GM12878 (cell line): Measurements from ENCODE around the gene MEN1. TPM values are rescaled to one million over a fixed set of nuclear protein-coding genes. Genes with fewer than 3 reads are reported as not detected.

ENCODE experiments used
- ATAC-seq: fragments of 200-7000 bp; cut with Tn5 transposase; 3 replicates; pipeline ENCODE4 v1.9.1; 2020; ENCODE audit warnings: mild to moderate bottlenecking, moderate library complexity
- BruUV-seq: library from RNA; stranded (reverse); fragments of 400-500 nt; replicated peaks from 2 replicates; lab custom pipeline; 2021; lab: Mats Ljungman, UMichigan
- CTCF ChIA-PET: fragments of 300-600 bp; sonication (Branson Sonifier 250); formaldehyde crosslinking; extraction: SDS; loops from one replicate; lab custom pipeline; 2021; ENCODE audit warnings: inconsistent platforms; lab: Yijun Ruan, JAX
- POLR2A ChIA-PET: fragments of 350-600 bp; formaldehyde crosslinking; extraction: SDS; loops from one replicate; lab custom pipeline; 2021; ENCODE audit warnings: inconsistent platforms; lab: Charles Lee
- RAD21 ChIA-PET: fragments of 300-600 bp; sonication (Branson Sonifier 250); formaldehyde crosslinking; loops from one replicate; lab custom pipeline; 2023; ENCODE audit warnings: antibody characterized with exemption; ENCODE audit not compliant: unreplicated experiment; lab: Charles Lee
- SMC1A ChIA-PET: fragments of 300-600 bp; sonication (Branson Sonifier 250); formaldehyde crosslinking; loops from one replicate; lab custom pipeline; 2023; ENCODE audit not compliant: unreplicated experiment, uncharacterized antibody; lab: Charles Lee
- DNase-seq: peaks from one replicate; pipeline ENCODE4 v3.0.0-alpha.2; 2011; ENCODE audit warnings: low read depth, low spot score
- FAIRE-seq: peaks from 3 replicates; lab custom pipeline; 2011; peaks lifted over from hg19 to GRCh38; lab: Jason Lieb, UNC
- H2AFZ ChIP-seq: 2 replicates; pipeline ENCODE4 v1.6.0; 2011; ENCODE audit warnings: low read depth, low read length, control low read depth; ENCODE audit not compliant: control insufficient read depth
- H3K27ac ChIP-seq: 2 replicates; pipeline ENCODE4 v1.5.1; 2011; ENCODE audit warnings: control low read depth; ENCODE audit not compliant: control insufficient read depth, insufficient read depth
- H3K27me3 ChIP-seq, 2 experiments: replicated peaks in 1 of 2; 2 replicates each; pipeline versions ENCODE4 v1.6.0 to v1.6.1; 2011; ENCODE audit warnings: low read length in 1 of 2; ENCODE audit not compliant: control insufficient read depth in 2 of 2, insufficient read depth in 2 of 2
- H3K36me3 ChIP-seq, 2 experiments: 2 replicates each; pipeline ENCODE4 v1.5.1; 2011; ENCODE audit warnings: low read length in 1 of 2; ENCODE audit not compliant: control insufficient read depth in 2 of 2, insufficient read depth in 2 of 2
- H3K4me1 ChIP-seq: 2 replicates; pipeline ENCODE4 v1.6.1; 2011; ENCODE audit warnings: mild to moderate bottlenecking, low read length, moderate library complexity, mixed read lengths; ENCODE audit not compliant: control insufficient read depth, insufficient read depth
- H3K4me2 ChIP-seq: 2 replicates; pipeline ENCODE4 v1.6.0; 2011; ENCODE audit warnings: control low read depth; ENCODE audit not compliant: control insufficient read depth, insufficient read depth
- H3K4me3 ChIP-seq: fragments of 200-600 bp; sonication (generic); 2 replicates; pipeline ENCODE4 v1.5.1; 2016
- H3K79me2 ChIP-seq: 2 replicates; pipeline ENCODE4 v1.6.0; 2011; ENCODE audit warnings: low read length; ENCODE audit not compliant: control insufficient read depth, insufficient read depth
- H3K9ac ChIP-seq: 2 replicates; pipeline ENCODE4 v1.8.0; 2011; ENCODE audit warnings: low read length, control low read depth, mixed read lengths; ENCODE audit not compliant: control insufficient read depth, insufficient read depth
- H3K9me3 ChIP-seq: replicated peaks from 3 replicates; pipeline ENCODE4 v1.5.1; 2011; ENCODE audit warnings: mild to moderate bottlenecking, low read length; ENCODE audit not compliant: control insufficient read depth, insufficient read depth
- H4K20me1 ChIP-seq: 2 replicates; pipeline ENCODE4 v1.6.0; 2011; ENCODE audit not compliant: control insufficient read depth, insufficient read depth
- ESRRA ChIP-seq: IDR thresholded peaks from 2 replicates; pipeline ENCODE4 v1.6.1; 2012; ENCODE audit warnings: mild to moderate bottlenecking, low read length, improper control_type of control experiment
- ZBTB11 ChIP-seq: fragments of 450-650 bp; formaldehyde crosslinking; IDR thresholded peaks from 2 replicates; pipeline ENCODE4 v1.5.0; 2022; ENCODE audit warnings: mild to moderate bottlenecking, missing genetic modification characterization
- WGBS: methylation state at CpG from one replicate; pipeline ENCODE4 v1.1.6; 2016; ENCODE audit warnings: low lambda C conversion rate; ENCODE audit not compliant: insufficient replicate concordance, insufficient coverage; ENCODE audit errors: missing lambda C conversion rate; 5-methylcytosine and 5-hydroxymethylcytosine counted together
- in situ Hi-C: fragments of 300-500 bp; cut with MboI; formaldehyde crosslinking; loops from 9 replicates; pipeline ENCODE4 v1.14.3; 2018; ENCODE audit warnings: mixed read lengths
- intact Hi-C: fragments of 100-400 bp; cut with micrococcal nuclease; formaldehyde crosslinking; loops from one replicate; pipeline ENCODE4 v1.14.2; 2022; ENCODE audit not compliant: unreplicated experiment
- polyA plus RNA-seq, 11 experiments: library from polyadenylated mRNA; depleted of rRNA in 4 of 11; unstranded in 6 of 11; stranded (reverse) in 5 of 11; fragments of >200 nt; fragmentation: Nextera tagmentation in 4 of 11; fragmentation: Illumina TruSeq in 1 of 11; extraction: Ambion mirVana in 4 of 11; extraction: Trizol in 1 of 11; gene quantifications; 1 replicate in 1 of 11; 2 replicates in 10 of 11; pipeline versions ENCODE4 v1.2.1 to v1.2.3, GENCODE V29; 2011 to 2016; ENCODE audit warnings: inconsistent platforms in 2 of 11, missing spikeins in 2 of 11, low read depth in 1 of 11
- total RNA-seq, 4 experiments: library from RNA; depleted of rRNA in 3 of 4; stranded (reverse); fragments of >200 nt in 3 of 4; fragmentation: Illumina TruSeq in 1 of 4; extraction: Trizol in 1 of 4; gene quantifications; 2 replicates each; pipeline versions ENCODE4 v1.2.1 to v1.2.3, GENCODE V29; 2013 to 2021

Gene MEN1
- total and polyA plus RNA-seq, 10 of the 15 experiments (the other 5 are each of a cell fraction or from before 2014, with no cell fraction given): 2.5 to 39.7 (median 20.7) TPM

- intact Hi-C loops: loop anchor here (2.0 to 10.0 kb wide), 2 partner anchors 53 to 415 kb away; no protein-coding TSS in a partner anchor
These were observed 29.8 kb upstream of the MEN1 start for GRCh38 chr11:64839887-64840782.

More at GRCh38 chr11:64839887-64840782, 29.8 kb upstream of the MEN1 start:
- Histone ChIP-seq H3K27me3 (no peaks in the 10 kb centered on the region), H4K20me1 (no peaks in the 10 kb centered on the region), H3K4me1 (peaks cover 10% of the 10 kb centered on the region), H3K9ac (no peak overlapping the region), H3K9me3 (no peaks in the 10 kb centered on the region), H3K36me3 (no peaks in the 10 kb centered on the region), H3K4me2 (no peak overlapping the region), H3K79me2 (no peaks in the 10 kb centered on the region), H3K27ac (no peak overlapping the region), H2AFZ (no peak overlapping the region), H3K4me3 (no peak overlapping the region)
- ATAC-seq (peak; percentile 4; the same call in 1 of the 3 replicates), DNase-seq (no peak), FAIRE-seq (no peak)
- in situ Hi-C loops: no loop called here
- ChIA-PET RAD21 (no interaction called here), SMC1A (interaction anchor here (1.1 kb wide), 1 partner anchor 19 kb away, joined by 3 read pairs; no protein-coding TSS in a partner anchor), POLR2A (interaction anchor here (0.5 kb wide), 1 partner anchor 170 kb away, joined by 3 read pairs; no protein-coding TSS in a partner anchor), CTCF (interaction anchor here (0.6 to 1.4 kb wide), 3 partner anchors 357 to 476 kb away, joined by 3 to 4 read pairs (median 4); no protein-coding TSS in a partner anchor)
- no TSS peak for BruUV-seq
- TF ChIP-seq ESRRA (no peak), ZBTB11 (no peak)
- WGBS: 77% methylated on average over 24 of the region's 24 CpGs
